Left ventricle myocardium inferior (tissue), 1 donor: Measurements from ENCODE around the gene ABCG5. TPM values are rescaled to one million over a fixed set of nuclear protein-coding genes. Genes with fewer than 3 reads are reported as not detected.

Experiments
- DNase-seq: peaks from one replicate; pipeline ENCODE4 v3.0.0-alpha.2; 2020
- H3K27ac ChIP-seq: fragments of 200-600 bp; replicated peaks from 2 replicates; pipeline ENCODE4 v1.8.0; 2021
- H3K27me3 ChIP-seq: fragments of 200-600 bp; 2 replicates; pipeline ENCODE4 v1.8.0; 2021; ENCODE audit warnings: low read depth
- H3K36me3 ChIP-seq: fragments of 200-600 bp; 2 replicates; pipeline ENCODE4 v1.8.0; 2021
- H3K4me1 ChIP-seq: fragments of 200-600 bp; 2 replicates; pipeline ENCODE4 v1.8.0; 2021
- H3K4me3 ChIP-seq: fragments of 200-600 bp; 2 replicates; pipeline ENCODE4 v1.8.0; 2021; ENCODE audit warnings: mild to moderate bottlenecking, moderate library complexity
- H3K9me3 ChIP-seq: fragments of 200-600 bp; replicated peaks from 2 replicates; pipeline ENCODE4 v1.8.0; 2021
- intact Hi-C: fragments of 100-400 bp; cut with micrococcal nuclease; formaldehyde crosslinking; loops from one replicate; pipeline ENCODE4 v1.11.0; 2022
- total RNA-seq: library from RNA; stranded (reverse); fragmentation: NEBNext Ultra II Directional; extraction: Animal tissue kit (Norgen Biotek cat#: 25700); gene quantifications from one replicate; pipeline ENCODE4 v1.2.1, GENCODE V29; 2021
- TF ChIP-seq, protein P1 (sequence below): fragments of 200-600 bp; IDR thresholded peaks from 2 replicates; pipeline ENCODE4 v1.8.0; 2021; ENCODE audit warnings: antibody characterized with exemption, mild to moderate bottlenecking, borderline replicate concordance
- donor health status: DM: no; HTN: yes; CAD: no; lungs with severe emphysema.

The ABCG5 gene
- total RNA-seq, 1 donor from 2014 or later, result not detected

DNA sequence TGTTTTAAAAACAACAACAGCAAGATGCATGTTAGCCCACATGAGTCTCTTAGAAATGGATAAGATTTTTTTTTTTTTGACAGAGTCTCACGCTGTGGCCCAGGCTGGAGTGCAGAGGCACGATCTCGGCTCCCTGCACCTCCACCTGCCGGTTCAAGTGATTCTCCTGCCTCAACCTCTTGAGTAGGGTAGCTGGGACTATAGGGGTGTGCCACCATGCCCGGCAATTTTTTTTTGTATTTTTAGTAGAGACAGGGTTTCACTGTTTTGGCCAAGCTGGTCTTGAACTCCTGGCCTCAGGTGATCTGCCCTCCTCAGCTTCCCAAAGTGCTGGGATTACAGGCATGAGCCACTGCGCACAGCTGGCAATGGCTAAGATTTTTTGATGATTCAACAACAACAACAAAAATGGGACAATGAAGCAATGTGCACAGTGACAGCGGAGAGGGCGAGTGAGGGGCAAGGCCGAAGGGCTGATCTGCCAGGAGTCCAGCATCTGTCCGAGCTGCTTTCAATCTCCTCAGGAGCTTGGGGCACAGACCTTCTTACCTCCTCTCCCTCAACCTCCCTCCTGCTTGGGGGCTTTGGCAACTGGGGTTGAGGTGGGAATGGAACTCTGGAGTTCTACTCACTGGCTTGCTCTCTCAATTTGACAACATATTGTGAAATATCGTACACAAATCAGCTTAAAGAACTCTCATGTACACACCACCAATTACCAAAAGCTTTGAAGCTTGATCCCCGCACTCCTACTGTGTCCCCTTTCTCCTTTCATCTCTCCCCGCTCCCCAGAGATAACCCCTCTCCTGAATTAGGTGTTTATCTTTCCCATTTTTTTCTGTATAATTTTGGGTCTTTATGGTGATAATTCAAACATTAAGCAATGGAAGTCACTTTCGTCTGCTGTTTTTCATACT, 3.6 kb upstream of the ABCG5 start:
- intact Hi-C loops, result no loop called here
- TF ChIP-seq, protein P1, sequence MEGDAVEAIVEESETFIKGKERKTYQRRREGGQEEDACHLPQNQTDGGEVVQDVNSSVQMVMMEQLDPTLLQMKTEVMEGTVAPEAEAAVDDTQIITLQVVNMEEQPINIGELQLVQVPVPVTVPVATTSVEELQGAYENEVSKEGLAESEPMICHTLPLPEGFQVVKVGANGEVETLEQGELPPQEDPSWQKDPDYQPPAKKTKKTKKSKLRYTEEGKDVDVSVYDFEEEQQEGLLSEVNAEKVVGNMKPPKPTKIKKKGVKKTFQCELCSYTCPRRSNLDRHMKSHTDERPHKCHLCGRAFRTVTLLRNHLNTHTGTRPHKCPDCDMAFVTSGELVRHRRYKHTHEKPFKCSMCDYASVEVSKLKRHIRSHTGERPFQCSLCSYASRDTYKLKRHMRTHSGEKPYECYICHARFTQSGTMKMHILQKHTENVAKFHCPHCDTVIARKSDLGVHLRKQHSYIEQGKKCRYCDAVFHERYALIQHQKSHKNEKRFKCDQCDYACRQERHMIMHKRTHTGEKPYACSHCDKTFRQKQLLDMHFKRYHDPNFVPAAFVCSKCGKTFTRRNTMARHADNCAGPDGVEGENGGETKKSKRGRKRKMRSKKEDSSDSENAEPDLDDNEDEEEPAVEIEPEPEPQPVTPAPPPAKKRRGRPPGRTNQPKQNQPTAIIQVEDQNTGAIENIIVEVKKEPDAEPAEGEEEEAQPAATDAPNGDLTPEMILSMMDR, result no peak
- H3K4me3 ChIP-seq, result no peak overlapping the region
- no peak for DNase-seq
- H3K4me1 ChIP-seq, result no peaks in the 10 kb centered on the region
- no peak overlapping the region for H3K27ac ChIP-seq
- no peaks in the 10 kb centered on the region for H3K9me3 ChIP-seq
- H3K27me3 ChIP-seq, result peaks cover 53% of the 10 kb centered on the region
- no peaks in the 10 kb centered on the region for H3K36me3 ChIP-seq

DNA sequence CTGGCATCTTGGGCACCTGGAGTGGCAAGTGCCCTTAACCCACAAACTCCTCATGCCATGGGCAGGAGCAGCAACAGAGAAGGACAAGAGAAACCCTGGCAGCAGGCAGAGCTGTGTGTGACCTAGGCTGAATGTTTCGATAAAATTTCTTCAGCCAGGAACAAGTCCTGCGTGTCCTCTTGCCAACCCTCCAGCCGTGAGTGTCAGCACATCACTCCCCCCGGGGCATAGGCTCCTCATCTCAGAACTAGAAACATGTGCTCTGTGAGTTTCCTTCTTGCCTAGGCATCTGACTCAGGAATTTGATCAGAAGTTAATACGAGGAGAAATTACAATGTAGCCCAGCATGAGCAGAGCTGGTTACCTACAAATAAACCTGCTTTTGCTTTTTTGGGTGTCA, 2.3 kb upstream of the ABCG5 start:
- Histone ChIP-seq H3K4me3 (no peak overlapping the region), H3K4me1 (no peaks in the 10 kb centered on the region), H3K27me3 (peaks cover 56% of the 10 kb centered on the region), H3K27ac (no peak overlapping the region), H3K9me3 (no peaks in the 10 kb centered on the region), H3K36me3 (no peaks in the 10 kb centered on the region)
- intact Hi-C loops, result no loop called here
- no peak for DNase-seq
- TF ChIP-seq, protein P1, result no peak

DNA sequence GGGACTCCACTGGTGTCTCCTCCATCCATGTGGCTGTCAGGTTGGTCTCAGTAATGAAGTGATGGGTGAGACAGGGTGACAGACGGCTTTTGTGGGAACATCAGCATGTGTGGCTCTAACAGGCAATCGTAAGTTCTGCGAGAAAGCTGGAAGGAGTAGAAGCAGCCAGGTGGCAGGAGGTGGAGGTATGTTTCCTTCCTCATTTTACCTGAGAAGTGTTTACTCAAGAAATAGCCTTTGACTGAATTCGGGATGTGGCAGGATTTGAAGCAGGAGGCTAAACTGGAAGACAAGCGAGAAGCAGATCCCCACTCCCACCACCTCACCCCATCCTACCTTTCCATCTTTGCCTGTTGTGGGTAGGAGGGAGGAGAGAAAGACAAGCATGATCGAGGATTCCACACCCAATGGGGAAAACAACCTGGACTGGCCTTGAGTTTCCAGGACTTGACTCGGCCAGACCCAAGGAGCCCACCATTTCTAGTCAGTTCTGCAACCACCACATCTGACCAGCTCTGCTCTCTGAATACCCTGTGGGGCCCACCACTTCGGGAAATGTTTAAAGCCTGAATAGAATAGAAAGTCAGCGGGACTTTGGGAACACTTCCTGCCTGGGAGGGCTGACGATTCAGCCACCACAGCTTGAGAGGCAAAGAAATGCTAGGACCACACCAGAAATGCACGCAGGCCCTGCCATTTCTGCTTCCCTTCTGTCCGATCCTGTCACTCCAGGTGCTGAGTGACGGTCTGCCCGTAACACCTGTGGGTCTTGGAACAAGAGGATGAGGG, 1.3 kb upstream of the ABCG5 start:
- TF ChIP-seq, protein P1, result no peak
- H3K36me3 ChIP-seq, result no peaks in the 10 kb centered on the region
- no peak overlapping the region for H3K27ac ChIP-seq
- DNase-seq, result no peak
- H3K9me3 ChIP-seq, result no peaks in the 10 kb centered on the region
- no peak overlapping the region for H3K4me3 ChIP-seq
- intact Hi-C loops, result no loop called here
- H3K27me3 ChIP-seq, result peaks cover 56% of the 10 kb centered on the region
- H3K4me1 ChIP-seq, result no peaks in the 10 kb centered on the region

DNA sequence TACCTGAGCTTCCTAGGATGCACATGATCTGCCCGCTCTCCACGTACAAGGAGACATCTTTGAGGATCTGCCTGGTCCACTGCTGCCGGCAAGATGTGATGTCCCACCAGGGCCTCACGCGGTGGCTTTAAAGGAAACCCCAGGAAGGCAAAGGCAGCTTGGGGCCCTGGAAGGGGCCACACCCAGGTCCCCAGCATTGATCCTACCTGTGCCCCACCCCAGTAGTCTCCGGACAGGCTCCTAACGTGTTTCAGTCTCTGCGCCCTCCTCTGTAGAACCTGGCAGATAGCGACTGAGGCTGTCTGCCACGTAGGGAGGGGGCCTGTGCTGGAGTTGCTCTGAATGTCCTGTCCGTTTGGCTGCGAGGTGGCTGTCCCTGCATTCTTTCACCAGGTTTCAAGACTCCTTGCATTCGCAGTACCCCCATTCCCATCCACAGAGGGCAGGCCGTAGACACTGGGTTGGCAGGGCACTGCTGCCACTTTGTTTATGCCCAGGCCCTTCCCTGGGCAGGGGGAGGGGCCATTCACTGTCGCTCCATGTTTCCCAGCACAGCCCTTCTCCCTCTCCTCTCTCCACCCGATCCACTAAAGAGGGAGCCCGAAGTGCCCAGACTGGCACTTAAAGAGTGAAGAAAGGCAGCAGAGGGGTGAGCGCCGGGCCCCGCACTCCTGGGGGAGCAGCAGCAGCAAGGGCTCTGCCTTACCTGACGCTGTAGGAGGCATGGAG, 644 bp downstream of the ABCG5 start:
- no peaks in the 10 kb centered on the region for H3K4me1 ChIP-seq
- intact Hi-C loops, result no loop called here
- DNase-seq, result no peak
- H3K9me3 ChIP-seq, result no peaks in the 10 kb centered on the region
- H3K27ac ChIP-seq, result no peak overlapping the region
- peaks cover 50% of the 10 kb centered on the region for H3K27me3 ChIP-seq
- no peaks in the 10 kb centered on the region for H3K36me3 ChIP-seq
- TF ChIP-seq, protein P1, result no peak
- H3K4me3 ChIP-seq, result no peak overlapping the region

DNA sequence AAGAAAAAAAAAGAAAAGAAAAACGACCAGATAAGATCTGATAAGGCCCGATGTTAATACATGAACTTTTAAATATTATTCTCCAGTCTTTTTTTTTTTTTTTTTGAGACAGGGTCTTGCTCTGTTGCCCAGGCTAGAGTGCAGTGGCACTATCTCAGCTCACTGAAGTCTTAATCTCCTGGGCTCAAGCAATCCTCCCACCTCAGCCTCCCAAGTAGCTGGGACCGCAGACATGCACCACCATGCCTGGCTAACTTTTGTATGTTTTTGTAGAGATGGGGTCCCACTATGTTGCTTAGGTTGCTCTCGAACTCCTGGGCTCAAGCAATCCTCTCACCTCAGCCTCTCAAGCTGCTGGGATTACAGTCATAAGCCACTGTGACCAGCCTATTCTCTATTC, 1.6 kb downstream of the ABCG5 start:
- Histone ChIP-seq H3K27ac (no peak overlapping the region), H3K4me1 (no peaks in the 10 kb centered on the region), H3K27me3 (peaks cover 51% of the 10 kb centered on the region), H3K9me3 (no peaks in the 10 kb centered on the region), H3K36me3 (no peaks in the 10 kb centered on the region), H3K4me3 (no peak overlapping the region)
- TF ChIP-seq, protein P1, result no peak
- no peak for DNase-seq
- intact Hi-C loops, result no loop called here
